ENCODE measurements around the gene KIF1B.

KIF1B gene

DNA sequence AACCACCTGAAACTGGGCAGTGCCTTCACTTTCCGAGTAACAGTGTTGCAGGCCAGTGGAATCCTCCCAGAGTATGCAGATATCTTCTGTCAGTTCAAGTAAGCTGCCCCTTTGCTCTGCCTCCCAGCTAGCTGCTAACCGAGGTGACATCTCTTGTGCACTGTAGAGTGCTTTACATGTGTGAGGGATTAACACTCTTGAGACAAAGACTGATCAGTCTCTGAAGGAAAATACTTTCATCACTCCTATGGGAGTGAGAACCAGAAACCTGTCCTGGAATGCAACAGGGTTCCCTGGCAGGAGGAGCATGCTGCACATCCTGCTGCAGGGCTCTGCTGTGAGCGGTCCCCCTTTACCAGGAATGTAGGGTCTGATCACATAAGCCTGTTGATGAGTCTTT lies 127.1 kb downstream of the KIF1B start:
- TF ChIP-seq PPARA (CRISPR knock-in tag; IDR thresholded peaks at IDR 0.05; ENCODE audit: borderline replicate concordance) (no peak), SNAI2 (CRISPR knock-in tag; IDR thresholded peaks at IDR 0.05) (no peak), BACH2 (CRISPR knock-in tag; IDR thresholded peaks at IDR 0.05; ENCODE audit: borderline replicate concordance) (no peak), TOX (CRISPR knock-in tag; IDR thresholded peaks at IDR 0.05; ENCODE audit: borderline replicate concordance) (no peak), CSDC2 (CRISPR knock-in tag; IDR thresholded peaks at IDR 0.05) (no peak), POU6F1 (CRISPR knock-in tag; IDR thresholded peaks at IDR 0.05; ENCODE audit: borderline replicate concordance, low read depth) (no peak), ZNF70 (CRISPR knock-in tag; IDR thresholded peaks at IDR 0.05) (no peak)
- ATAC-seq = no peak

- TF ChIP-seq ZNF70 (CRISPR knock-in tag; IDR thresholded peaks at IDR 0.05) (peak; percentile 84), CSDC2 (CRISPR knock-in tag; IDR thresholded peaks at IDR 0.05) (no peak)
- peak; percentile 95 for ATAC-seq
Observed at GRCh38 chr1:10338047-10338446, 127.7 kb downstream of the KIF1B start.

GRCh38 chr1:10338611-10339010 lies 128.2 kb downstream of the KIF1B start:
- no peak for ATAC-seq
- TF ChIP-seq ZNF565 (CRISPR knock-in tag; conservative IDR thresholded peaks at IDR 0.05; ENCODE audit: low read depth) (no peak), SNAI2 (CRISPR knock-in tag; IDR thresholded peaks at IDR 0.05) (no peak), CREB5 (CRISPR knock-in tag; IDR thresholded peaks at IDR 0.05; ENCODE audit: low read depth) (no peak), ZC3H10 (CRISPR knock-in tag; IDR thresholded peaks at IDR 0.05) (no peak), CSDC2 (CRISPR knock-in tag; IDR thresholded peaks at IDR 0.05) (no peak), PATZ1 (CRISPR knock-in tag; IDR thresholded peaks at IDR 0.05; ENCODE audit: borderline replicate concordance) (no peak), ARNTL (CRISPR knock-in tag; IDR thresholded peaks at IDR 0.05; ENCODE audit: borderline replicate concordance, low read depth) (no peak), TOX (CRISPR knock-in tag; IDR thresholded peaks at IDR 0.05; ENCODE audit: borderline replicate concordance) (no peak), ZNF70 (CRISPR knock-in tag; IDR thresholded peaks at IDR 0.05) (no peak)

DNA sequence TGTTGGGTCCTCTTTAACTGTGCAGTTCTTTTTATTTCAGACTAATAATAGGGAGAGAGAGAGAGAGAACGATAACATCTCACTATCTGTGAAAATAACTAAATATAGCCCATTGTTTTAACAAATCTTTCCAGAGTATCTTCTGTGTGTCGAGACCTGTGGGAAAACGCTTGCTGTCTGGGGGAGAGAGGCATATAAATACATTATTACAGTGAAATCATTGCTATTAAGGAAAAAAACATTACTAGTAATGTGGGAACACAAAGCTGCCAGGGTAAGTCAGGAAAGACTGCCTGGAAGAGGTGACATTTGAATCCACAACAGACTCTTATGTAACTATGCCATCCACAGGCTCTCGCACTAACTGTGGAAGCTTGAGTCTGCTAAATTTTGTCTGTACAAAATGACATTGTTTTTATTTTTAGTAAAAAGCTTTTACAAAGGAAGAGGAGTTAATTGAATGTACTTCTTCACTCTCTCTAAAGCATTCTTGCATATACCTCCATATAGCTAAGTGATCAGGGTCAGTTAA lies 128.7 kb downstream of the KIF1B start:
- TF ChIP-seq CREB5 (CRISPR knock-in tag; IDR thresholded peaks at IDR 0.05; ENCODE audit: low read depth) (no peak), ZFP3 (CRISPR knock-in tag; IDR thresholded peaks at IDR 0.05) (no peak)
- no peak for ATAC-seq

- TF ChIP-seq, protein P1, sequence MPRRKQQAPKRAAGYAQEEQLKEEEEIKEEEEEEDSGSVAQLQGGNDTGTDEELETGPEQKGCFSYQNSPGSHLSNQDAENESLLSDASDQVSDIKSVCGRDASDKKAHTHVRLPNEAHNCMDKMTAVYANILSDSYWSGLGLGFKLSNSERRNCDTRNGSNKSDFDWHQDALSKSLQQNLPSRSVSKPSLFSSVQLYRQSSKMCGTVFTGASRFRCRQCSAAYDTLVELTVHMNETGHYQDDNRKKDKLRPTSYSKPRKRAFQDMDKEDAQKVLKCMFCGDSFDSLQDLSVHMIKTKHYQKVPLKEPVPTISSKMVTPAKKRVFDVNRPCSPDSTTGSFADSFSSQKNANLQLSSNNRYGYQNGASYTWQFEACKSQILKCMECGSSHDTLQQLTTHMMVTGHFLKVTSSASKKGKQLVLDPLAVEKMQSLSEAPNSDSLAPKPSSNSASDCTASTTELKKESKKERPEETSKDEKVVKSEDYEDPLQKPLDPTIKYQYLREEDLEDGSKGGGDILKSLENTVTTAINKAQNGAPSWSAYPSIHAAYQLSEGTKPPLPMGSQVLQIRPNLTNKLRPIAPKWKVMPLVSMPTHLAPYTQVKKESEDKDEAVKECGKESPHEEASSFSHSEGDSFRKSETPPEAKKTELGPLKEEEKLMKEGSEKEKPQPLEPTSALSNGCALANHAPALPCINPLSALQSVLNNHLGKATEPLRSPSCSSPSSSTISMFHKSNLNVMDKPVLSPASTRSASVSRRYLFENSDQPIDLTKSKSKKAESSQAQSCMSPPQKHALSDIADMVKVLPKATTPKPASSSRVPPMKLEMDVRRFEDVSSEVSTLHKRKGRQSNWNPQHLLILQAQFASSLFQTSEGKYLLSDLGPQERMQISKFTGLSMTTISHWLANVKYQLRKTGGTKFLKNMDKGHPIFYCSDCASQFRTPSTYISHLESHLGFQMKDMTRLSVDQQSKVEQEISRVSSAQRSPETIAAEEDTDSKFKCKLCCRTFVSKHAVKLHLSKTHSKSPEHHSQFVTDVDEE (CRISPR knock-in tag; IDR thresholded peaks at IDR 0.05) = peak; percentile 54; the same call in 1 of the 2 replicates
- TF ChIP-seq ZNF565 (CRISPR knock-in tag; conservative IDR thresholded peaks at IDR 0.05; ENCODE audit: low read depth) (no peak), ESRRG (CRISPR knock-in tag; IDR thresholded peaks at IDR 0.05) (no peak), ZNF8 (CRISPR knock-in tag; IDR thresholded peaks at IDR 0.05) (no peak), PPARA (CRISPR knock-in tag; IDR thresholded peaks at IDR 0.05; ENCODE audit: borderline replicate concordance) (no peak)
Observed at GRCh38 chr1:10339815-10340214, 129.4 kb downstream of the KIF1B start.

More at GRCh38 chr1:10339815-10340214, 129.4 kb downstream of the KIF1B start:
- ATAC-seq = peak; percentile 92

Data from SK-N-SH treated with all-trans-retinoic acid at 6 μM for 48 hours (cell line).